ENCODE results near the gene FUT4.
"Not testable (repeated sequence)": the region's sequence is repeated elsewhere in the genome, so short reads cannot be mapped to it uniquely, and the experiment has no call there.

FUT4 gene

DNA sequence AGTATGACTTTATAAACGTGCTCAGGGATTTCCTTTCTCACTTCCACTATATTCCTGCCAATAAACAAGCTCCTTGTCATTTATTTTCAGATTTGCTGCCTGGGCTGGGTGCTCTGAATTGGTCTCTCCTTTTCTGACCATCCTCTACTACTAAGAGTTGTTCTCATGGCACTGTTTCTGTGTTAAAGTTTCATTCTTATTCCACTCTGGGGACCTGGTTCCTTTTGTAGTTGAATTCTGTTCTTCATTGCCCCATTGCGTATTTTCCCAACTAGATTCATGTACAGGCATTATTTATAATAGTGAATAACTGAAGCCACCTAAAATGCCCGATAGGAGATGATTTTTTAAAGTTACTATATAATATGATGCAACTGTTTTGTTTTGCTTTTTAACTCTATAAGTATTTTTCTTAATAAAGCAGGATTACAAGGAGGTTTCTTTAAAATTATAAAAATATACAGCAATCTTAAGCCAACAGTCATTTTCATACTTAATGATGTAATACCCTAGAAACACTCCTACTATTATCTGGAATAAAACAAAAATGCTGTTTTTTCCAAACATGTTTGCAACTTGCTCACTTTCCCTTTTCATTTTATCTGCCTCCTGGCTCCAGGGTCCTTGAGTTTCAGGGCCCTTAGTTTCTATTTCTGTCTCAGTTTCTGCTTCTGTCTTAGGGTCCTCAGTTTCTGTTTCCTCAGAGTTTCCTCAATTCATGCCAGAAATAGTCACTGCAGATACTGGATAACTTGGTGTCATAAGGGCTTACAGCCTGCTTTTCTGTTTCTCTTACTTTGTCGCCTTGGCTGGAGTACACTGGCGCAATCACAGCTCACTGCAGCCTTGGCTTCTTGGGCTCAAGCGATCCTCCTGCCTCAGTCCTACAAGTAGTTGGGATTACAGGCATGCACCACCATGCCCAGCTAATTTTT, 9.8 kb upstream of the FUT4 start:
- DNase-seq: no peak

DNA sequence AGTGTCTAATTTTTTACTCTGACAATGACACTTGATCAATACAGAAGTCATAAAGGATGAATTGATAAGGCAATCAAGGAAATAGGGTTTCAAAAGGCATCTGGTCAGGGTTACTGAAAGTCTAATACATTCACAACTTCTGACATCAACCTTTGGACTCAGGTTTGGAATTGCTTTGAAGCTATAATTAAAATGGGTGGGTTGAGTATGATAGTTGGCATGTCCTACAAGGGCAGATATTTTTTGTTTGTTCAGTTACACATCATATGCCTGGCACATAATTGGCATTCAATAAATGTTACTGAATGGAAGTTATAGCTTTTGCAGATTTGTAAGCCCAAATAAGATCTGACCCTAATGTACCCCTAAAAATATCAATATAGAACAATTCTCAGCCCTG, 7.3 kb upstream of the FUT4 start:
- no peak for DNase-seq

DNA sequence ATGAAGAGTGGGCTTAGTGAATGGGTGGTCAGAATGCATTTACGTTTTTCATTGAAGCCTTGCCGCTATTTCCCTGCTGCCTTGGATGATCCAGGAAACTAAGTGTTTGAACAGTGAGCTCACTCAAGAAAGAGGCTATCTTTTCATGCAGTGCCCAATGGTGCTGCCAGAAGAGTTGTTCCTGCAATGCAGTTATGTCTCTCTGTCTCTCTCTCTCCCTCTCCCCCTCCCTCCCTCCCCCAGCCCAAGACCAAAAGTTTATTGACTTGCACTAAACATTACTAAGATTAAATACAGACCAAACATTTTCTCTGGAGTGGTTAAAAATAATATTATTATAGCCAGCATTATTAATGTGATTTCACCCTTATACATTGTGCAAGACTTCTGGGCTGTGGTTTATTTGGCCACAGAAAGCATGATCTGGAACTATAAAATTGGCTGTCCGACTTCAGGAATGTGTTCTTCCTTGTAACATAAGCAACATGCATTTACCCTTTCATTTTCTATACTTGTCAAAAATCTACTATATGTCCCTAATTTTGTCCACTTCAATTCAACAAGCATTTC, 6.6 kb upstream of the FUT4 start:
- no peak for DNase-seq

DNA sequence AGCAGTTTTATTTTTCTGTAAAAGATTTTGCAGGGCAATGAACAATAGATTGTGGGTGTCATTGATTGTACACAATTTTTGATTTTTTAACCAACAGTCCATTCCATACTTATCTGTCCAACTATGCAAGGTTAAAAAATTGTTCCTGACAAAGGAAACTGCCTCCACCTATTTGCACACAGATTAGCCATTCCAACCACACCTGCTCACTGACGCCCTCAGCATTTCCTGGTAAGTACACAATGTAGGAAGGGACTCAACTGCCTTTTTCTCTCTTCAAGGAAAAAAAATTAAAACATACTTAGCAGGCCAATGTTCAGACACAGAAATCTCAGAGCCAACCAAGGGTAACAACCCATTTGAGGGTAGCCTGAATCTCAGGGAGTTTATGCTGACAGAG, 4.3 kb upstream of the FUT4 start:
- no peak for DNase-seq

DNA sequence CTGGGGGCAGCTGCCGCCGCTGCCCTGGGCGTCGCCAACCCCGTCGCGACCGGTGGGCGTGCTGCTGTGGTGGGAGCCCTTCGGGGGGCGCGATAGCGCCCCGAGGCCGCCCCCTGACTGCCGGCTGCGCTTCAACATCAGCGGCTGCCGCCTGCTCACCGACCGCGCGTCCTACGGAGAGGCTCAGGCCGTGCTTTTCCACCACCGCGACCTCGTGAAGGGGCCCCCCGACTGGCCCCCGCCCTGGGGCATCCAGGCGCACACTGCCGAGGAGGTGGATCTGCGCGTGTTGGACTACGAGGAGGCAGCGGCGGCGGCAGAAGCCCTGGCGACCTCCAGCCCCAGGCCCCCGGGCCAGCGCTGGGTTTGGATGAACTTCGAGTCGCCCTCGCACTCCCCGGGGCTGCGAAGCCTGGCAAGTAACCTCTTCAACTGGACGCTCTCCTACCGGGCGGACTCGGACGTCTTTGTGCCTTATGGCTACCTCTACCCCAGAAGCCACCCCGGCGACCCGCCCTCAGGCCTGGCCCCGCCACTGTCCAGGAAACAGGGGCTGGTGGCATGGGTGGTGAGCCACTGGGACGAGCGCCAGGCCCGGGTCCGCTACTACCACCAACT, 1.0 kb downstream of the FUT4 start:
- DNase-seq: no peak

DNA sequence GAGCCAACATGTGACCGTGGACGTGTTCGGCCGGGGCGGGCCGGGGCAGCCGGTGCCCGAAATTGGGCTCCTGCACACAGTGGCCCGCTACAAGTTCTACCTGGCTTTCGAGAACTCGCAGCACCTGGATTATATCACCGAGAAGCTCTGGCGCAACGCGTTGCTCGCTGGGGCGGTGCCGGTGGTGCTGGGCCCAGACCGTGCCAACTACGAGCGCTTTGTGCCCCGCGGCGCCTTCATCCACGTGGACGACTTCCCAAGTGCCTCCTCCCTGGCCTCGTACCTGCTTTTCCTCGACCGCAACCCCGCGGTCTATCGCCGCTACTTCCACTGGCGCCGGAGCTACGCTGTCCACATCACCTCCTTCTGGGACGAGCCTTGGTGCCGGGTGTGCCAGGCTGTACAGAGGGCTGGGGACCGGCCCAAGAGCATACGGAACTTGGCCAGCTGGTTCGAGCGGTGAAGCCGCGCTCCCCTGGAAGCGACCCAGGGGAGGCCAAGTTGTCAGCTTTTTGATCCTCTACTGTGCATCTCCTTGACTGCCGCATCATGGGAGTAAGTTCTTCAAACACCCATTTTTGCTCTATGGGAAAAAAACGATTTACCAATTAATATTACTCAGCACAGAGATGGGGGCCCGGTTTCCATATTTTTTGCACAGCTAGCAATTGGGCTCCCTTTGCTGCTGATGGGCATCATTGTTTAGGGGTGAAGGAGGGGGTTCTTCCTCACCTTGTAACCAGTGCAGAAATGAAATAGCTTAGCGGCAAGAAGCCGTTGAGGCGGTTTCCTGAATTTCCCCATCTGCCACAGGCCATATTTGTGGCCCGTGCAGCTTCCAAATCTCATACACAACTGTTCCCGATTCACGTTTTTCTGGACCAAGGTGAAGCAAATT, 1.8 kb downstream of the FUT4 start:
- DNase-seq: no peak

DNA sequence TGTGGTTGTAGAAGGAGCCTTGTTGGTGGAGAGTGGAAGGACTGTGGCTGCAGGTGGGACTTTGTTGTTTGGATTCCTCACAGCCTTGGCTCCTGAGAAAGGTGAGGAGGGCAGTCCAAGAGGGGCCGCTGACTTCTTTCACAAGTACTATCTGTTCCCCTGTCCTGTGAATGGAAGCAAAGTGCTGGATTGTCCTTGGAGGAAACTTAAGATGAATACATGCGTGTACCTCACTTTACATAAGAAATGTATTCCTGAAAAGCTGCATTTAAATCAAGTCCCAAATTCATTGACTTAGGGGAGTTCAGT, 2.4 kb downstream of the FUT4 start:
- no peak for DNase-seq

DNA sequence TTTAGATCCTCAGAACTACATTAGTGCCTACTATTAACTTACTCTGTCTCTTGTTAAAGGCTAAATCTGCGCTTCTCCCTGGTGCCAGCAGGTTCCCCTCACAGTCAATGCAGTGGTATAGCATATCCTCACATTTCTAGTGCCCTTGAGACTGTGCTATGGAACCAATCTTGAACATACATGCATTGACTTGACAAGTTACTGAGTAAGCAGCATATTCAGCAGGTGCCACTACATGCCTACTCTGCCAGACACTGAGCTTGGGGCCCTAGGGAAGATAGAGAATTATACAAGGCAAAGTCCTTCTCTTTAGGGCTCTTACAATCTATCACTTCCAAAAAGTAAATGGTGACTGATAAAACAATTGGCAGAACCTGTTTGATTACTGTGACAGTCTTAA, 3.2 kb downstream of the FUT4 start:
- no peak for DNase-seq

DNA sequence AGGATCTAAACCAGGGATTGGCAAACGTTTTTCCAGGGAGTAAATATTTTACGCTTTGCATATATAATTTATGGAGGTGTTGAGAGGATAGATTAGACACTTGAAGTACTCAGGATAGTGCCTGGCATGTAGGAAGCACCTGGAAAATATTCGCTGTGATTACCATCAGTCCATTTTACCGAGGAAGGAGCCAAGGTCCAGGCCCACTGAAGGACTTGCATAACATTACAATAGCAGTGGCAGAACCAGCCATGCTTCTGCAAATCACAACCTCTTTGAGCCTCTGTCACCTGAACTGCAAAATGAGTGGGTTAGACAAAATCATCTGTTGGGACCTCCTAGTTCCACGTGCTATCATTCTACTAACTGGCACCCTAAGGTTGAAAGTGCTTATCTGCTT, 5.4 kb downstream of the FUT4 start:
- no peak for DNase-seq

DNA sequence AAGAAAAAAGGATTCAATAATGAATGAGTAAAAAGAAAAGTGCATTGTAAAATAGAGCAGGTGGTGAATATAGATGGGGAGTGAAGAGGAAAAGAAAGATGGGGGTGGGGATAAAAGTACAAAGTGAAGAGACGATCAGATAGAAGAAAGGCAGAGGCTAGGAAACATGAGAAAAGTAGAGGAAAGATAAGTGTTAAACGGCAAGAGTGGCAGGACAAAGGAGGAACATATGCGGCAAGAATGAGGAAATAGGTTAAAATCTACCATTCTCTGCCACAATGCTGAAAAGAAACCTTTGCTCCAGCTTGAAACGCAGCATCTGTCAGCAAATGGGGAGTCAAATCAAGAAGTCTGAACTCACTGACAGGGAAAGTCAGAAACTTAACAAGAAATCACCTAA, 6.8 kb downstream of the FUT4 start:
- no peak for DNase-seq

DNA sequence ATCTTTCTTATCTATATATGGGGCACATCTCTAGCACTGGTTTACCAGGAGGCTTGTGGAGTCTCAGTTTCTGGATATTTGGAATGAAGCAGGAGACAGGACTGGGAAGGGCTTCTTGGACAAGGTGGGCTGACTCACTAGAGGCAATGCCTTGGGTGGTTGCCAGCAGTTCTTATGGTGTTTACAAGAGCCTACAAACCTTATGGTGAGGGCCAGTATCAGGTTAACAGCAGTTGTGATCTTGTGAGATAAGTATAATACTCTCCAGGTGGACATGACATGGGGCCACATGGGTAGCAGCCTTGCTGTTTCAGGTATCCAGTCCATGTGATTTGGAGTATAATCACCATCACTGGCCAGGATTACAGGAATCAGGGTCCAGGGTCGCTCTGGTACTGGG, 10.2 kb downstream of the FUT4 start:
- DNase-seq: no peak

DNA sequence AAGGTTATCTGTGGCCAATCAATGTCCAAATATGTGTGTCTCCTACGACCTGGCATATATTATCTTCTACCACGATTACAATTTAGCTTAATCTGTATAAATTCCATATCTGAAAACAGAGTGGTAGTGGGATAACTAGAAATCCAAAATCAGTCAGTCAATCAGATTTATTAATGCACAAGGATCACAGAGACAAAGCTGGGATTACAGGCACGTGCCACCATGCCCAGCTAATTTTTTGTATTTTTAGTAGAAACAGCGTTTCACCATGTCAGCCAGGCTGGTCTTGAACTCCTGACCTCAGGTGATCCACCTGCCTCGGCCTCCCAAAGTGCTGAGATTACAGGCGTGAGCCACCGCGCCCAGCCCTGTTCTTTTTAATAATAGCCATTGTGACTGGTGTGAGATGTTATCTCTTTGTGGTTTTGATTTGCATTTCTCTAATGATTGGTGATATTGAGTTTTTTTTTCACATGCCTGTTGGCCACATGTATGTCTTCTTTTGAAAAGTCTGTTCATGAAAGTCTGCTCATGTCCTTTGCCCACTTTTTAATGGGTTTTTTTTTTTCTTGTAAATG, 12.1 kb downstream of the FUT4 start:
- DNase-seq: not testable (repeated sequence)

DNA sequence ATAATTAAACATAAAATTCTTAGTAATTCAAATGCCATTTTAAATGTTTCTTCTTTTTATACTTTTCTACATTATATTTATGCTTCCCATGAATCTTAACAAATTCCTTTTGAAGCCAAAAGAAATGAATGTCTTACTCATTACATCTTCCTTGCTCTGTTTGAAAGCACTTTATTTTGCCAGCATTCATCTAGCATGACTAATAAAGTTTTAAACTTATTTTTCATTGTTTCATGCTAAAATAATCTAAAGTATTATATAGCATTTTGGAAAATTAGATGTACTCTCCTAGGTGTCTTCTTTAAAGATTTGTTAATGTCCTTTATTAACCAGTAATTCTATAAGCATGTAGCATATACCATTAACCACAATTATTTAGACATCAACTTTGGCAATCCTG, 13.7 kb downstream of the FUT4 start:
- DNase-seq: no peak

DNA sequence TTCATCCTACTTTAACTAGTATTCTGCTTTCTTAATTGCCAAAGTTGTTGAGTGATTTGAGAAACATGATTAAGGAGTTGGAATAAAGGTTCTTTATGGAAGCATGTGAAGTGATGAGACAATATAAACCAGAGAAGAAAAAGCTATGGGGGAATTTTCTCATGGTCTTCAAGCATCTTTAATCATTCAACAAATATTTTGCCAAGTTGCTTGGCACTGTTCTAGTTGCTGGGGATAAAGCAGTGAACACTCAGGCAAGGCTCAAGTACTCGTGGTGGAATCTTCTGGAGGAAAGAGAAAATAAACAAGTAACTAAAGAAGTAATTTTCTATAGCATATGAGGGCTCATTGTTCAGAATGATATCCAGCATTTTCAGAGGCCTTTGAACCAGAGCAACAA, 14.3 kb downstream of the FUT4 start:
- no peak for DNase-seq

DNA sequence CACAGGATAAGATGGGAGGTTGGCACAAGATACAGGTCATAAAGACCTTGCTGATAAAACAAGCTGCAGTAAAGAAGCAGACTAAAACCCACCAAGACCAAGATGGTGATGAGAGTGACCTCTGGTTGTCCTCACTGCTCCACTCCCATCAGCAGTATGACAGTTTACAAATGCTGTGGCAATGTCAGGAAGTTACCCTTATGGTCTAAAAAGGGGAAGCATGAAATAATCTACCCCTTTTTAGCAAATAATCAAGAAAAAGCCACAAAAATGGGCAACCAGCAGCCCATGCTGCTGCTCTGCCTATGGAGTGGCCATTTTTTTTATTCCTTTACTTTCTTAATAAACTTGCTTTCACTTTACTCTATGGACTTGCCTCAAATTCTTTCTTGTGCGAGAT, 14.7 kb downstream of the FUT4 start:
- DNase-seq: no peak

DNA sequence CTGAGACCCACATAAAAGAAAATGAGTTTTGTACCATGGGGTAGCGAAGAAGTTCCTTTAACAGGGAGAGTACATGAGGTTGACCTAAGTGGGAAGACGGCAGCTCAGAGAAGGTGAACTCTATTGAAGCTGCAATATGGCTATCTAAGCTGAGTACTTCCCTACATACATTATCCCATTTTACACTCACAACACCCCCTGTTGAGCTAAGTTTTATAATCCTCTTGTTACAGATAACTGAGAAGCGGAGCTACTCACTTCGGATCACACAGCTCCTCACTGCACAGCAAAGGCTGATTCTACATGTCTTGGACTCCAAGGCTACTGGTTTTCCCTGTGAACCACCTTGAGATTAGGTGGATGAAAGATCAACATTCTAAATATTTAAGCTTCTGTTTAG, 15.2 kb downstream of the FUT4 start:
- no peak for DNase-seq

DNA sequence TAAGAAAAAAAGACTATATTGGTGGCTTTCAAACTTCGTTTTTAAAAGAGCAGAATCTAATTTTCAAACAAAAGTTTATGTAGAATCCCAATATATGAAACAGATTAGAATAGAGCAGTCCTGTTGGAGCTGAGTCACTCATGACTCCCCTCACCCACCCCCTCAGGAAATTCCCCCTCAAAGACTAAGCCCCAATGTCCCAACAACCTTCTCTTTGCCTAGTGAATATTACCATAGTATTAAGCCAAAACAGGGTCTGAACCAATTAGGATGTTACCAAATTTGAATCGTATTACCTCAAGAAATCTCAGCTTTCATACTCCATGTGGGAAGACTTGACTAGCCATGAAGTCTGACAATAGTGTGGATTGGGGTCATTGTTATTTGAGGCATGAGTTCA, 15.6 kb downstream of the FUT4 start:
- no peak for DNase-seq

DNA sequence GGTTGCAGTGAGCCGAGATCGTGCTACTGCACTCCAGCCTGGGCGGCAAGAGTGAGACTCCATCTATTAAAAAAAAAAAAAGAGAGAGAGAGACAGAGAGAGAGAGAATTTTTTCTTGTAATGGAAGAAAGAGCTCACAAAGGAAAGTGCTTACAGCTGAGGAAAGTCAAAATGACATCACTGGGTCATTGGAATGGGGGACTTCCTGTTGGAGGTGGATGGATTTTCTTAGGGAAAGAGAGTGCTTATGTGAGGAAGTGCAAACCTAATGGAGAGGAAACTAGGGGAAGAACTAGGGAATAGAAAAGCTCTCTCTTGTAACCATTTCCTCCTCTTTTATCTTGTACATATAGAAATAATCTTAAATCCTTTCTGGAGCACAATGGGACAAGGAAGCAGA, 17.1 kb downstream of the FUT4 start:
- DNase-seq: no peak

DNA sequence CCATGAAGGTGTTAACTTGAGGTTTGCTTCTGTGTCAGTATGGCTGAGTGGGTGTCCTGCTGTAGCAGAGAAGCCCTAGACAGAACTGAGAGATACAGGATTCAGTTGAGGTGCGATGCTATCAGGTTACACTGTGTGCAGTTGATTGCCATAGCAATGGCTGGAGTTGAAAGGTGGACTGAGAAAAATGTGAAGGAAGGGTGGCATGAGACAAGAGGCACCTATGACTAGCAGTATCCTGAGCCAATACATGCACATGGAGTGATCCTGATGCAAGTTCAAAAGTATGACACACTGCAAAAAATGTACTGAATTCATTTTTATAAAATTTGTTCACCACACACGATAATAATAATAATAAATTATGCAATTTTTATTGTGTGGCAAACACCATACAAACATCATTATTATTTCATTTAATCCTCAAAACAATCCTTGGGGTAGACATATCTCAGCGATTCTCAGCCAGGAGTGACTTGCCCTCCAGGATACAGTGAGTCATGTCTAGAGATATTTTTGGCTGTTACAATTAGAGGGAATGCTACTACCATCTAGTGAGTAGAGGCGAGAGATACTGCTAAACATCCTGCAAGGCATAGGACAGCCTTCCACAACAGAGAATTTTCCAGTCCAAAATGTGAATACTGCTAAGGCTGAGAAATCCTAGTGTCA, 19.6 kb downstream of the FUT4 start:
- no peak for DNase-seq

DNA sequence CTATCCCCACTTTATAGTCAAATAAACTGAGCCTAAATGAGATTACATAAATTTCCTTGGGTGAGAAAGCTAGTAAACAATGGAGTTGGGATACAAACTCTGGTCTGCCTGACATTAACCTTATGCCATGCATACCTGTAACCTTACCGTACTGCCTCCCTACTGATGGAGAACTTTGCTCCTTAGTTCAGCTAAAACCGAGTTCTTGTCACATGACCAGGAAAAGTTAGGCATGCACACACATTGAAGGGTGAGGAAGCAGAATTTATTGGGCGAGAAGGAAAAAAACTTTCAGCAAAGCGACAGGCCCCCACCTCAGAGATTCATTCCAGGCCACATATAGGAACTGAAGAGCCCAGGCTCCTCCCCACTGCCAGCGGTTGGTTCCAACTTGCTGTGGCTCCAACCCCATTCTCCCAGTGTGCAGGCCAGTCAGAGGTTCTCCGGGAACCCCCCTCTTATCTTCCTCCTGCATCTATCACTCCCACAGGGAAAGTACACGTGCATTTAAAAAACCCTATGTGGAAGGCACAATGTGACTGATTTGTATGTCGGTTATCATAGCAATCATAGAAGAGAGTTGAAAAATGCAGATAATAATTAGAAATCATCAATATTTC, 20.2 kb downstream of the FUT4 start:
- DNase-seq: no peak

DNA sequence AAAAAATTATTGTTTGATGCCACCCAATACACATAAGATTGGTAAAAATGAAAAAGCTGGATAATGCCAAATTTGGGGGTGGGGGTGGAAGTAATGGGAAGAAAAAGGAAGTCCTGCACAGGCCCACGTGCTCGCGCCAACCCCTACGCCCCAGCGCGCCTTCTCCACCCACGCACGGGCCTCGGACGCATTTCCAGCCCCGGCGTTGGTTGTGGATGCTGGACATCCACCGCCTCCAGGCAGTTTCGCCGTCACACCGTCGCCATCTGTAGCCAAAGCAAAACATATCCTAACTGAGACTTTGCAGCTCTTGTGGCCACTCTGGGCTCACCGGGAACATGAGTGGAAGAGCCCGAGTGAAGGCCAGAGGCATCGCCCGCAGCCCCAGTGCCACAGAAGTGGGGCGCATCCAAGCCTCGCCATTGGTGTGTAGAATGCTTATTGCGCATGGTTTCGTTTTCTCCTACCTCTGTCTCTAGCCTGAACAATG, 23.5 kb downstream of the FUT4 start, which contains the start of gene PIWIL4:
TSS of gene PIWIL4 (plus strand) at position 188 of the 490 bp plus-strand sequence. CDS start at position 339, 151 bp downstream.
- DNase-seq: no peak

DNA sequence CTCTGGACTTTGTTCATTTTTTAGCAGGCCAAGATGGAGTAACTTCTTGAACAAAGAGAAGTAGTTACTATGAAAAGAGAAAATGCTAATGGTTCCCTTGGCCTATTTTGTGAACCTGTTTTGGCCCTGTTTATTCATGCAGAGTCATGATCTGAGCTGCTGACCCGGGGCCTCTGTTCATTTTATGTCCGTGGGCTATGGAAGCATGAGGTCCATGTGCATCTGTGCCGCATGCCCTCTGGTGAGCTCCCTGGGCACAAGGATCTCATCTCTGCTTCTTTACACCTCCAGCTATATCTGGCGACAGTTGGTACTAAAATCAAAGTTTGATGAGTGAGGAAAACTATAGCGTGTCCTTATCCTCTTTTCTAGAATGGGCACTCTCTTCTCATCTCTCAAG, 24.5 kb downstream of the FUT4 start:
- no peak for DNase-seq
